ENCODE measurements around the gene BCL11B.

BCL11B gene

DNA sequence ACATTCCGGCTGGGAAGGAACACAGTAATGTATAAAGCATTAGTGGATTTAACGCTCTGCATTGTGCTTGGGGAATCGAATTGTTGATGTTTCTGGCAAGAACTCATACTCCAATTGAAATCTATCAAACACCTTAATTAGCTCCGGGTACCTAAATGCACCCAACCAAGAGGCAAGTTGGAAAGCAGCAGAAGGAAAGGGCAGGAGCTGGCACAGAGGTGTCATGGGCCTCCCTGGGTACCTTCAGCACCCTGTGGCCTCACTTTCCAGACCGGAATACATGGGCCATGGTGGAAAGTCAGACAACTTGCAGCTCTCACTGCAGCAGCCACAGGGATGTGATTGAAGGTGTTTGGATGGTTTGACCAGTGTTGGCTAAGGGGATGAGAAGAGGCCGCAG is 6.8 kb upstream of the BCL11B start:
- no peak for TF ChIP-seq GATA2 (IDR thresholded peaks at IDR 0.05; ENCODE audit: low read depth, low read length)
- no peak for TF ChIP-seq GATA3 (IDR thresholded peaks at IDR 0.05; ENCODE audit: low read depth, low read length)

DNA sequence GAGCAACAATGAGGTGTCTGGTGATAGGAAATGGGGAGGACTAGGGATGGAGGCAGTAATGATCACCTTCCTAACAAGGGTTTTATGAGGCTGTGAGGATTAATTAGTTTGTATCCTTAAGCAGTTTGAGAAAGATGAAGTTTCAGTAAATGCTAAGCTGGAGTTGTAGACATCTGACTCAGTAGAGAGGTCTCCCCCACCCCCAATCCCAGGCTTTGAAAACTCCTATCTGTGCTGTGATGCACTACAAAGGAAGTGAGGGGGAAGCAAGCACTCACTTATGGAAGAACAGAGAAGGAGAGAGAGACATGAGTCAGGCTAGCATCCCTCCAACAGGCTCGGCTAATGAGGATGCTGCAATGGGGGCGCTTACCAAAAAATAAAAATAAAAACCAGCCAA is 5.5 kb upstream of the BCL11B start:
- TF ChIP-seq GATA3 (IDR thresholded peaks at IDR 0.05; ENCODE audit: low read depth, low read length) (no peak), GATA2 (IDR thresholded peaks at IDR 0.05; ENCODE audit: low read depth, low read length) (no peak)

DNA sequence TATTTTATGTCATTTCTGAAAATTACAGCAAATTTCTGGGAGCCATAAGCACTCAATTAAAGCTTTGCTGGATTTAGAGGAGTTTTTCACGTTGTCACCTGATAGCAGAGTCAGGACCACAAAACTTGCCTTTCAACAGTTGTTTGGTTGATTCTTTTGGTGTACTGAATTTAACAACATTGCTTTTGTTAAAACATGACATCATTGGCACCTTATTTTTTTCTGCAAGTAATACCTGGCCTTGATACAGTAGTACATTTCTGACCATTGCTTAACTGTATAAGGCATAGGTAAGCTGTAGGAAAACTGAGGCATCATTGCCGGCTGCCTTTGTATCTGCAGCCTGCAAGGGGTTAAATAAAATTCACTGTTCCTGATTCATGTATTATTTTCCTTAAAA is 4.5 kb upstream of the BCL11B start:
- TF ChIP-seq GATA2 (IDR thresholded peaks at IDR 0.05; ENCODE audit: low read depth, low read length) (no peak), GATA3 (IDR thresholded peaks at IDR 0.05; ENCODE audit: low read depth, low read length) (no peak)

DNA sequence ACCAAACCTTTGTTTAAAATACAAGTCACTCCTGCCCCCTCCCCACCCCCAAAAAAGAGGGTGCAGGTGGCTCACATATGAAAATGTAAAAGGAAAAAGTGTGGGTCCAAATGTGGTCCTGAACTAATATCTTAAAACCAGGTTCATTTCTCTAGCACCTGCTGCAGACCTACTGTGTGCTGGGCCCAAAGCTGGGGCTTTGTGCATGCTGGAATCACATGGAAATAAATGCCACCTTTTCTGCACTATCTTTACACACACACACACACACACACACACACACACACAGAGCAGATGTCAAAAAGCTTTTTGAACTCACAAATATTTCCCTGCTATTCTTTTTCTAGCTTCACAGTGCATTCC is 3.2 kb upstream of the BCL11B start:
- TF ChIP-seq GATA3 (IDR thresholded peaks at IDR 0.05; ENCODE audit: low read depth, low read length) (no peak), GATA2 (IDR thresholded peaks at IDR 0.05; ENCODE audit: low read depth, low read length) (no peak)

- no peak for TF ChIP-seq GATA2 (IDR thresholded peaks at IDR 0.05; ENCODE audit: low read depth, low read length)
- no peak for TF ChIP-seq GATA3 (IDR thresholded peaks at IDR 0.05; ENCODE audit: low read depth, low read length)
Observed at GRCh38 chr14:99274346-99275221, 2.6 kb upstream of the BCL11B start.

GRCh38 chr14:99273766-99274345 is 1.9 kb upstream of the BCL11B start:
- no peak for TF ChIP-seq GATA3 (IDR thresholded peaks at IDR 0.05; ENCODE audit: low read depth, low read length)
- TF ChIP-seq GATA2 (IDR thresholded peaks at IDR 0.05; ENCODE audit: low read depth, low read length), result no peak

GRCh38 chr14:99272899-99273765 is 1.1 kb upstream of the BCL11B start:
- TF ChIP-seq GATA3 (IDR thresholded peaks at IDR 0.05; ENCODE audit: low read depth, low read length) (no peak), GATA2 (IDR thresholded peaks at IDR 0.05; ENCODE audit: low read depth, low read length) (no peak)

GRCh38 chr14:99272632-99272898 is 568 bp upstream of the BCL11B start:
- no peak for TF ChIP-seq GATA2 (IDR thresholded peaks at IDR 0.05; ENCODE audit: low read depth, low read length)
- TF ChIP-seq GATA3 (IDR thresholded peaks at IDR 0.05; ENCODE audit: low read depth, low read length), result no peak

DNA sequence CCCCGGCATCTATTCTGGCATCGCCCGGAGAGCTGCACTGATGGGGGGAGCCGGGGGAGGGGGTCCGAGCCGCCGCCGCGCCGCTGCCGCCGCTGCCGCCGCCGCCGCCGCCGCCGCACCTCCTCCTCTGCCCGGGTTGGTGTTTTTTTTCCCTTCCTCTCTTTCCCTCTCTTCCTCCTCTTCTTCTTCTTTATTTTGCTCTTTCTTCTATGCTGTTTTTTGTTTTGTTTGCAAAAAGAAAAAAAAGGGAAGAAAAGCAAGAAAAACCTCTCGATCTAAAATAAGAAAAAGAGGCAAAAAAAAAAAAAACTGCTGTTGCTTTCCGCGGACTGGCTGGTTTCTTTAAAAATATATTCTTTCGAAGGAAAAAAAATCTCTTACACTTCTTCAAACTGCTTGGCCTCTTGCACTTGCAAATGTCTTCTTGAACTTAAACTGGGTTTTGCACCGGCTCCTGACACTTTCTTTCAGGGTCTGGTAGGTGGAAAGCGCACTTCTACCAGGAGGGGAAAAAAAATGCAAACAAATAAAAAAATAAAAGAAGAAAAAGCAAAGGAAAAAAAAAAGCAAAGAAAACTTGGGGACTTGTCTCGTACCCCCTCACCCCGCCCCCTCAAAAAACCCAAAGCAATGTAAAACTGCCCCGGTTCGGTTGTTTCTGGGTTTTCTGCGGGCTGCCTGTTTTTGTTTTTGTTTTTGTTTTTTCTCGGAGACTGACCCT is 616 bp downstream of the BCL11B start:
- no peak for TF ChIP-seq GATA2 (IDR thresholded peaks at IDR 0.05; ENCODE audit: low read depth, low read length)
- no peak for TF ChIP-seq GATA3 (IDR thresholded peaks at IDR 0.05; ENCODE audit: low read depth, low read length)

- TF ChIP-seq GATA3 (IDR thresholded peaks at IDR 0.05; ENCODE audit: low read depth, low read length), result no peak
- no peak for TF ChIP-seq GATA2 (IDR thresholded peaks at IDR 0.05; ENCODE audit: low read depth, low read length)
Observed at GRCh38 chr14:99270458-99271220, 1.4 kb downstream of the BCL11B start.

- TF ChIP-seq GATA3 (IDR thresholded peaks at IDR 0.05; ENCODE audit: low read depth, low read length) (no peak), GATA2 (IDR thresholded peaks at IDR 0.05; ENCODE audit: low read depth, low read length) (no peak)
Observed at GRCh38 chr14:99268810-99269707, 2.9 kb downstream of the BCL11B start.

Data from SH-SY5Y (cell line).